HG02763 (cell line): ENCODE results near the gene CMBL.

Experiments
- ATAC-seq: cut with Tn5 transposase; IDR thresholded peaks from one replicate; pipeline ENCODE4 v1.9.1; 2021; ENCODE audit warnings: mild to moderate bottlenecking, moderate library complexity; ENCODE audit not compliant: unreplicated experiment

The CMBL gene

DNA sequence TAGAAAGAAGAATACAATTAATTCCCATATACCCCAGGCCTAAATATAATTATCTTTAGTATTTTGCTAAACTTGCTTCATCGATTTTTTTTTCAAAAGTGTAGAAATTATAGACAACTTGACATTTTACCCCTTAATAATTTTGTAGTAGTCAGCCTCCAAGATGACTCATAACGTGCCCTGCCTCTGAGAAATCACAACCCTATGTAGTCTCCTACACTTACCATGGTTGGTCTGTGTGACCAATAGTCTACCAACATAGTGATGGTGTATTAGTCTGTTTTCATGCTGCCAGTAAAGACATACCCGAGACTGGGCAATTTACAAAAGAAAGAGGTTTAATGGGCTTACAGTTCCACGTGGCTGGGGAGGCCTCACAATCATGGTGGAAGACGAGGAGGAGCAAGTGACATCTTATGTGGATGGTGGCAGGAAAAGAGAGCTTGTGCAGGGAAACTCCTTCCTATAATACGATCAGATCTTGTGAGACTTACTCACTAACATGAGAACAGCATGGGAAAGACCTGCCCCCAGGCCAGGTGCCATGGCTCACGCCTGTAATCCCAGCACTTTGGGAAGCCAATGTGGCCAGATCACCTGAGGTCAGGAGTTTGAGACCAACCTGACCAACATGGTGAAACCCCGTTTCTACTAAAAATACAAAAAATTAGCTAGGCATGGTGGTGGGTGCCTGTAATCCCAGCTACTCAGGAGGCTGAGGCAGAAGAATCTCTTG is 3.3 kb upstream of the CMBL start:
- ATAC-seq, result peak; percentile 48

DNA sequence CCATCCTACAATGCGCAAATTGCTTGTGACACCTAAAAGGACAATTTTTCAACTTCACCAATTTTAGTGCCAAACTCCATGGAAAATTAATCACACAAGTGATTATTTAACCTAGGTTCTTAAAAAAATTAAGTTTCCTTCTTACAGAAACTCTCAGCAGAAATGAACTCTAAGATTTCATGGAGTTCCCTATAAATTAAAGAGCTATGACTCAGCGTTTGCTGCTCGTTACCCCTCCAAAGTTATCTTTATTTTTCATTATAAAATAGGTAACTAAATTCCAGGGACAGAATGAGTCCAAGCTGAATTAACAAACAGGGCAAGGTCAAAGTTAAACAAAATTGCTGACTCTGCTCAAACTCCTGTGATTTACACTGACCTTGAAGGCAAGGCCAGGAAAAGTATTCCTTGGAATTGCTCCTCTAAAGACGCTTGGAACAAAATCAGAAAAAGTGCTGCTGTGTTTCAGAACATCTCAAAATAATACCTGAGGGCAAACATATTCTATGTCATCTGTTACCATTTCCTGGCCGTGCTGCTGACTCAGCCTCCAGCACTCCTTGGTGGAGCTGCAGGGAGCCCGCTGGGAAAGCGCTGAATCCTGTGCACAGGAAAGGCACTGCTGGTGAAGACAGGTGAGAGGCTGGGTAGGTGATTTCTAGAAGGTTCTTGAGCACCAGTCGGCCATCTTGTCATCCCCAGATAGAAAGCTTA is 2.5 kb upstream of the CMBL start:
- no peak for ATAC-seq

DNA sequence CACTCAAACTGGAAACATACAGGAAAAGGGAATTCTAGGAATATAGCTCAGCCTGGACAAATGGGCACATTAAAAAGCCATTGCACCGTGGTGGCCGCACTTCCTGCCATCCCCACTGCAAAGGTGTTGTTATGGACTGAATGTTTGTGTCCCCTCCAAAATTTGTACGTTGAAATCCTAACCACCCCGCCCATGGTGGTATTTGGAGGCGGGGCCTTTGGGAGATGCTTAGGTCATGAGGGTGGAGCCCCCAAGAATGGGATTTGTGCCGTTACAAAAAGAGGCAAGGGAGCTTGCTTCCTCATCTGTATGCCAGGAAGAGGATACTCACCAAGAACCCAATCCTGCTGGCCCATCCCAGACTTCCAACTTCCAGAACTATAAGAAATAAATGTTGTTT is 1.1 kb upstream of the CMBL start:
- ATAC-seq, result no peak

DNA sequence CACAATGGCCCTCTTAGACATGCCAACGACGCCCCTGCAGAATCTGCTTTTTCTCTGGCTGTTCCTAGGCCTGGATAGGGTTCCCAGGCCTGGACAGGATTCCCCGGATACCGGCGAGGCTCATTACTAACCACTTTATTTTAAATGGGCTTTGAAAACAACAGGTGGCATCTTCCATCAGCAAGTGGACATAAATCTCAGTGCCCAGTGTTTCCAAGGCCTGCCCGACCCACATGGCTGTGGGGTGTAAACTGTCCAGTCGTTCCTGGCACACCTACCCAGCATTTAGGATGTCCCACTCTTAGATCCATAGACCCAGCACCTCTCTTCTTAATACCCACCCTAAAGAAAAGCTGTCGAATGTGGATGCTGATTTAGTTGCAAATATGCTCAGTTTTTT is 896 bp downstream of the CMBL start:
- no peak for ATAC-seq

DNA sequence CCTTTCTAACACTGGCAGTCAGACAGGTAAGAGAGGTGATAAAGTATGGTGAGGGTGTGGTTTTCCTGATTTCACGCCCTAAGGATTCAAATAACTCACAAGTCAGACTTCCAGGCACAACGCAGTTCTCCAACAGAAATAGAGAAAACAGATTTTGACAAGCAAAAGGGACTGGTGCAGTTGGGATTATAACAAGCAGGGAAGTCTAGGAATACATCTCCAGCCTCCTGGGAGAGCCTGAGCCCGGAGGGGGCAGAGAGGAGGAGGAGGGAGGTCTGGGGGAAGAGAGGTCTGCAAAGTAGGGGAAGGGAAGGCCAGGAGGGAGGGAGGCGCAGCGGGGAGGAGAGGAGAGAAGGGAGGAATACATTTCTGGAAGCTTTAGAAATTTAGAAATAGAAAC is 1.6 kb downstream of the CMBL start:
- ATAC-seq, result no peak

DNA sequence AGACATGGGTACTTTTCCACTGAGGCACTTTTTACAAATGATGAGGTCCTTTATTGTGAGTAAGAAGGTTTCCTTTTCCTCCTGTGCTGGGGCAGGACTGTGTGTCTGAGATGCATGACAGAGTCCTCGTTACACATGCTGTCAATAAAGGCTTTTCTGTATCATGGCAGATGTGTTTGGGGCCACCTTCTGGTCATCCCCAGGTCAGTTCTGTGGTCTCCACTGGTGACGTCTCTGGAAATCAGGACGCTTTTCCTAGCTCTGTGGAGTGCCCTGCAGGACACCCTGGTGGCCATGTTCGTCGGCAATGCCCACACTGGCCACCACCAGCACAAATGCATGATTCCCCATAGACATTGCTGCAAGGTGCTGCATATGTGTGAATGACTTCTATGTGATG is 2.8 kb downstream of the CMBL start:
- no peak for ATAC-seq

DNA sequence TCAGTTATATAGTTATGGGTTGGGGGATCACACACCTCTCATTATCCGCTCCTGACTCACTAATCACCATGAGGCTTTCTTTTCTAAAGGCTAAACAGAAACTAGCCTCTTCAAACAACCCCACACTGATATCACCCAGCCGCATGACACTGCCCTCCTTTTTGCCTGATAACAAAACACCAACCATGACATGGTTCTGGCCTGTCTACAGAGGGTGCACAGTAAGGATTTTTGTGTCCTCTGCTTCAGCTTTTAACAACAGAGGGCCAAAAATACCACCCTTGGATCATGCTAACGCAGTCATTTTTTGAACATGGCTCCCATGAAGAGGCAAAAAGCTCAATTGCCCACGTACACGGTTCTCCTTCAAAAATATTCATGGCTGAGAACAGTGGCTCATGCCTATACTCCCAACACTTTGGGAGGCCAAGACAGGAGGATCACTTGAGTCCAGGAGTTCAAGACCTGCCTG is 4.0 kb downstream of the CMBL start:
- ATAC-seq, result no peak

DNA sequence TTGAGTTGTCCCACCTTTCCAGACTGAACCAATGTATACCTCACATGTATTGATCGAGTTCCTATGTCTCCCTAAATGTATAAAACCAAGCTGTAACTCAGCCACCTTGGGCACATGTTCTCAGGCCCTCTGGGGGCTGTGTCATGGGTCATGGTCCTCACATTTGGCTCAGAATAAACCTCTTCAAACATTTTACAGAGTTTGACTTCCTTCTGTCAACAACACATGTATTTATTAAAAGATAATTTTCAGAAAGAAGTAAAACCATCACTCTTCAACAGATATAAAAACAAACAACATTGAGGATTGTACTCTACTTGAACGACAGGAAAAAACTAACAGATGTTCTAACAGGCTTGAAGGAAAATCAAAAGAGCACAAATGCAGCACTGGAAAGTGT is 4.5 kb downstream of the CMBL start:
- no peak for ATAC-seq

DNA sequence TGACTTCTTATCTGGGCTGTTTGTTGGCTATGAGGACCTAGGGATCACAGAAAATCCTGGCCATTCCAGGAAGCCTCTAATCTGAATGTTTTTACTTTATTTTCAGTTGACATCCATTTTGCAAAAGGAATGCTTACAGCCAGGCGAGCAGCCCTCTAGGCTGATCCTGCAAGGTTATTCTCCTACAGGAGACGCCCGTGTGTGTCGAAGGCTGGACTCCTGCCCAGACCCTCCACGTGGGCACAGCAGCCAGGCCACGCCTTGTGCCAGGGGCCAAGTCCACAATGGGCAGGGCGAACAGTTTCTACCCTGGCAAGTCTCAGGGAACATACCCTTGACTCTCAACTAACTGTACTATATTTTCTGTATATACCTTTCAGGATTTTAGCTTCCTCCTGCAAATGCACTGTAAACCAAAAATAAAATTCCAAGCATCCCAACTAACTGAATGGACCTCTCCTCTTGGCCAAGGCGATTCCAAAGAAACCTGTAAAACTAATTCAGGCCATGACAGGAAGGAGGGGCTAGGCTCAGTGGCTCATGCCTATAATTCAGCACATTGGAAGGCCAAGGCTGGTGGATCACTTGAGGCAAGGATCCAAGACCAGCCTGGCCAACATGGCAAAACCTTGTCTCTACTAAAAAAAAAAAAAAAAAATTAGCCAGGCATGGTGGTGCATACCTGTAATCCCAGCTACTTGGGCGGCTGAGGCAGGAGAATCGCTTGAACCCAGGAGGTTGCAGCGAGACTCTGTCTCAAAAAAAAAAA is 5.7 kb downstream of the CMBL start:
- ATAC-seq, result no peak

DNA sequence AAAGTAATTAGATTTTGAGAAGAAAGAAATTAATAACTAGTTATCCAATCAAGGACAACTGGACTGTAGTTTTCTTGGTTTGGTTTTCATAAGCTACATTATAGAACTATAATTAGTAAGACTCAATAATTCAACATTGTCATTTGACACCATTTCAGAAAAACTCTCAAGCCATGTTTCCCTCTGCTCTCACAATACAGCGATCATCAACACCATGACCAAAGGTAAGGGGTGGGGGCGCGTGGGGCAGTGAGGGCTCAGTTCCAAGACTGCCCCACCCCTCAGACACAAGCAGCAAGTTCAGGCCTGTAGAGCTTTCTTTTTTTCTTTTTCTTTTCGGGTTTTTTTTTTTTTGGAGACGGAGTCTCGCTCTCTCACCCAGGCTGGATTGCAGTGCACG is 6.4 kb downstream of the CMBL start:
- ATAC-seq, result no peak

DNA sequence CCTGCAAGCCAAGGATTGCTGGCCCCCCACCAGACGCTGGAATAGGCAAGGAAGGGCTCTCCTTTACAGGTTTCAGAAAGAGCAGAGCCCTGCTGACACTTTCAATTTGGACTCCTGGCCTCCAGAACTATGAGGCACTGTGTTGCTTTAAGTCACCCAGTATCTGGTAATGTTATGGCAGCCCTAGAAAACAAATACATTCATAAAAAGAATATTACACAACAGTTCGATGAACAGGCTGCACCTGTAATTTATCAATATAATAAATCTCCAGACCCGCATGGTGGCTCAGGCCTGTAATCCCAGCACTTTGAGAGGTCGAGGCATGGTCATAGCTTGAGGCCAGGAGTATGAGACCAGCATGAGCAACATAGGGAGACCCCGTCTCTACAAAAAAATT is 7.5 kb downstream of the CMBL start:
- no peak for ATAC-seq

DNA sequence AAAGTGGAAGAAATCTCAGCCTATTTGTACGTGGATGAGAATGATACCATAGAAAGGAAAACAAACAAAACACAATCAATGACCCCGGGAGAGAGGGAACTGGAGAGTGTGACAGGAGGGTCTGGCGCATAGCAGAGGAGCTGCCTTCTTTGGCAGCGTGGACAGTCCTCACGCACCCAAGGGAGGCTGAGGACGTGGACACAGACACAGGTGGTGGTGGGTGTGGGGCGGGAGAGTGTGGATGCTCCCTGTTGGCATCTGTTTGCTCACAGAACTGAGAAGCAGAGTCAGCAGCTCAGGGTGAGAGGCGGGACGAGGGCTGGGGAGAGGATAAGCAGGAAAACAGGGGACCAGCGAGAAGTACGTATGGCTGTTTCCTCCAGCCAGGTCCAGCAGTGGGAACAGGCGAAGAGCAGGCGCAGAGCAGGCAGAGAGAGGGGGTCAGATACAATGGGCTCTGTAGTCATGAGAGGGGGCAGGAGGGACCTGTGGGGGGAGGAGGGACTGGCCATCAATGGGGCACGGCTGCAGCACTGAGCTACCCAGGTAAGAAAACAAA is 10.0 kb downstream of the CMBL start:
- ATAC-seq, result no peak

DNA sequence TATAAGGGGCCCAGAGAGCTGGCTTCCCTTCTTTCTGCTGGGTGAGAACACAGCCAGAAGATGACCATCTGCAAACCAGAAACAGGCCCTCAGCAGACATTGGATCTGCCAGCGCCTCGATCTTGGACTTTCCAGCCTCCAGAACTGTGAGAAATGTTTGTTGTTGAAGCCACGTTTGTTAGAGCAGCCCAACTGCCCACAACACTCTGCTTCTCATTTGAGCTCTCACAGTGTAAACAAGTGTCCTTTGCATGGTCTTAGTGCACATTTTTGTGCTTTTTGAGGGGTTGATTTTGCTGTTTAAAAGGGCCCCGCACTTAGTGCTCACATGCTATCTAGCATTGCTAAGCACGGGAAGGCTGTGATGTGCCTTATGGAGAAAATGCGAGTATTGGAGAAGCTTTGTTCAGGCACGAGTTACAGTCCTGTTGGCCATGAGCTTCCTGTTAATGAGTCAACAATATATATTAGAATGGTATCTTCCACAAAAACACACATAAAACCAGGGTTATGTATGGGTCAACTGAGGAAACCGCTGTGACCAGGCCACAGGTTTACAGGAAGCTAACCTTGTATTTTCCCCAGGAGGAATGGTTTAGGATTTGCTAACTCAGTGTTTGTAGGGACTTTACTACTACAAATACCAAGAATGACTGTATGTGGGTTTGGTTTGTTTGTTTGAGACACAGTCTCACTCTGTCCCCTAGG is 11.9 kb downstream of the CMBL start:
- no peak for ATAC-seq

DNA sequence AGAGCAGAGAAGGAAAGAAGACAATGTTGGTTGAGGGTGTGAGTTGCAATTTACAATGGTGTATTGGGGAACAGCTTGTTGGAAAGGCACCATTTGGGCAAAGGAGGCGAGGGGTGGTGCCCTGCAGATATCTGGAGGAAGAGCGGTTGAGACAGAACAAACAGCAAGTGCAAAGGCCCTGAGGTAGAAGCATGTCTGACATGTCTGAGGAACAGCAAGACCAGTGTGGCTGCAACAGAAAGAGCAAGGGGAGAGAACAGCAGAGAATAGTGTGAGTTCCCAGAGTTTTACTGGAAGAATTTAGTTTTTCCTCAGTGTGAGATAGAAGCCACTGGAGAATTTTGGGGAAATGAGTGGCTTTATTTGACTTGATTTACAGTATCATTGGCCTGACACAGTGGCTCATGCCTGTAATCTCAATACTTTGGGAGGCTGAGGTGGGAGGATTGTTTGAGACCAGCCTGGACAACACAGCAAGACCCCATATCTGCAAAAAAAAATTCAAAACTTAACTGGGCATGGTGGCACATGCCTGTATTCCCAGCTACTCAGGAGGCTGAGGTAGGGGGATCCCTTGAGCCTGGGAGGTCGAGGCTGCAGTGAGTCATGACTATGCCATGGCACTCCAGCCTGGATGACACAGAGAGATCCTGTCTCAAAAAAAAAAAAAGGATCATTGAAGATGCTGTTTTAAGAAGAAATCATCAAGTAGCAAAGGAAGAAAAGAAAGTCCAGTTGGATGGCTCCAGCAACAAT is 13.6 kb downstream of the CMBL start:
- ATAC-seq, result no peak

DNA sequence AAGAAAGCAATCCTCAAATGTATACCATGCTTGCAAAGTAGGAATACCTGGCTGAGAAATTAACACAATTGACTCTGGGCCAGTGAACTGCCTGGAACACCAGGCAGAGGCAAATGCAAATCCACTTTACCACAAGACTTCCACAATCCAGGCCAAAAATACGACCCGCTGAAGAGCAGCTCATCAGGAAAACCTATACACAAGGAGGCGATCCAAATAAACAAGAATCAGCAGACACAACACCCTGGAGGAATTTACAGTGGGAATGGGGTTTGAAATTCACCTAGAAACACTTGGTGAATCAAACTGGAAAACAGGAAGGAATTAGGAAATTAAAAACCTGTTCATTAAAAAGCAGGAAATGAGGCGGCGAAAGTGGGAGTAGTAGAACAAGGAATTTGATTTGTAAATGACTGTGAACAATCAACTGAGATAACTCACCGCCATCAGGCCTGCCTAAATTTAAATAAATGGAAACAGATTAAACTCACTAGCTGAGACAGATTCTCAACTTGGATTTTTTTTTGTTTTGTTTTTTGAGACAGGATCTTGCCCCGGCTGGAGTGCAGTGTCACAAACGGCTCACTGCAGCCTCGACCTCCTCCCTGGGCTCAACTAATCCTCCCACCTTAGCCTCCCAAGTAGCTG is 15.9 kb downstream of the CMBL start:
- no peak for ATAC-seq

DNA sequence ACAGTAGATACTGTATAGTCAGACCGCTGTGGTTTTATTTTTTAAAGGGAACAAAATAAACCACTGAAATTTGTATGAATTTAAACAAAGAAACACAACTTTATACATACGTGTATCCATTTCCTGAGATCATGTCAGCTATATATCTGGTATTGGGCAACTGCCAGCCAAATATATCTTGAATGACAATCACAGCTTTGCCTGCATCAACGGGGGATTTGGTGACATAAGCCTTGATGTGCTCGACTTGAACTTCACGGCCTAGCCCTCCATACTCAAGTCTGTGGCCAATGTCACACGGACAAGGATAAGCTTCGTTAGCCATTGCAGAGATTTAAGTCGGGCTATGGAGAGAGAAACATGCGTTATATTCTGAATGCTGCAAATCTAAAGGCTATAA is 17.3 kb downstream of the CMBL start:
- no peak for ATAC-seq

DNA sequence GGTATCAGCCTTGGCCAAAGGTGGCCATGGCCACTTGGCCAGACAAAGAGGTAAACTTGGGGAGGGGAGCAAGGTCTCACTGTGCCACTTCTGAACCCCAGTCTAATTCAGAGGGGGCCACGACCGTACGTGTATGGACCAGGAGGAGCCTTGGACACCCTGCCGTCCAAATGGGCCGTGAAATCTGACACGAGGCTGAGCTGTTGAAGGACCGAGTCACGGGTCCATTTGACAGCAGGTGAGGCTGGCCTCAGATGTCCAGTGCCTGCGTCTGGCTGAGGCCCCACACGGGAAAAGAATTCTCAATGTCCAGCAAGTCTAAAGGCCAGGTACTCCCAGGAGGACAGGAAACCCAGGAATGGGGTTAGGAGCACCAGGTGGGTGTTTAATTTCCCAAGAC is 17.7 kb downstream of the CMBL start:
- ATAC-seq, result no peak

DNA sequence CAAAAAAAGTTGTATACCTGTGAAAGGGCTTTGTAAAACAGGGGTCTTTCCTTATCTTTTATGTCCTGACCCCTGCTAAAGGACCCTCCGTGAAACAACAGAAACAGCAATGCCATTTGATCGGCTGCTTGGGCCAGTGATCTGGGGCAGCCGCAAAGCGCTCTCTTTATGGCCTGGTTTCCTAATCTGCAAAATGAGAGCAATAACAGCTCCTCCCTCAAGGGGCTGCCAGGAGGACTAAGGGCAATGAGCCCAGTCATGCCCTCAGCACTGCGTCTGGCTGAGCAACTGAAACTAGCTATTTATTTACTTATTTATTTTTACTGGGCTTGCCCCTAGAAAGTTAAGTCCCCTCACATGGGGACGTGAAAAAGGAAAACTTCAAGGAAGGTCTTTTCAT is 18.3 kb downstream of the CMBL start:
- ATAC-seq, result no peak

DNA sequence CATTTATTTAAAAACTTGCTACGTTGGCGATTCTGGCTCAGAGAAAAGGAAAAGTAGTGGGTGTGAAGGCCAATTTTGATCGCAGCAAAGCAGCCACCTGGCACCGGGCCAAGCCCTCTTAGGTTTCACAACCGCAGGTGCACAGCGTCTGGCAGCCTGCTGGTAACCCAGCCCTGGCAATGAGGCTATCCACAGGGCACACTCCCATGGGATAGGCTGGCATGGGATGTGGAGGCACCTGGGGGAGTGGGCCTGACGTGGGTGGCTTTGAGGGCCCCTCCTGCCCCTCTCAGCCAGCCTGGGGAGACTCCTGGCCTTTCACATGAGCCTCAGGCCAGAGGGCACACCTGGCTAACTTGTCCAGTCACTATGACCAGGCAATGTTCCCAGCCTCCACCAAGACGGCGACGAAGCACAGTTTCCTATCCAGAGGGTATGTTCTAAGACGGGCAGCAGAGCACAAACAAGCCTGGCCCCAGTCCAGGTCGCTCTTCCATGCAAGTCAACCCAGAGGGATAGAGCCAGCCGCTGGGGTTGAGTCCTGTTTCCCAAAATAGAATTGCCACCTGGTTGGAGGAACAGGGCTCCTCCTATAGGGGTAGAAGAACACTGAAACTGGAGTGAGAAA is 19.0 kb downstream of the CMBL start:
- peak; percentile 67 for ATAC-seq
